ENCODE data around the gene ARG1. TPM values are rescaled to one million over a fixed set of nuclear protein-coding genes. Genes with fewer than 3 reads are reported as not detected.

The ARG1 gene
- total RNA-seq, 2 experiments from 2014 or later = not detected

GRCh38 chr6:131627724-131628682 lies 55.0 kb downstream of the ARG1 start, which contains the start of gene MED23:
Gene MED23 (minus strand): TSS chr6:131628242. CDS start chr6:131628049, 193 bp downstream.
- H2AFZ ChIP-seq (ENCODE audit: low read length) = peak within 1 kb of the TSS; percentile 94
- peak within 1 kb of the TSS; percentile 79 for H3K4me2 ChIP-seq (ENCODE audit: low read length)
- H3K9me2 ChIP-seq (ENCODE audit: insufficient read depth, low read length) = no peaks in the 10 kb centered on the region
- ChIA-PET CTCF (ENCODE audit: unreplicated experiment) (interaction anchor here (0.6 to 2.5 kb wide), 9 partner anchors 9 to 430 kb away, joined by 3 to 13 read pairs (median 3); partner anchors contain the start of gene ENPP3), POLR2A (interaction anchor here (0.5 to 3.3 kb wide), 17 partner anchors 9 to 1078 kb away, joined by 3 to 24 read pairs (median 4); partner anchors contain the start of gene ENPP3)
- peaks cover 19% of the 10 kb centered on the region for H3K79me2 ChIP-seq (ENCODE audit: insufficient read depth, low read depth, low read length)
- no peaks in the 10 kb centered on the region for H4K20me1 ChIP-seq (ENCODE audit: insufficient read depth, low read length)
- DNase-seq (ENCODE audit: low spot score) = peak; percentile 95
- no peaks in the 10 kb centered on the region for H3K9me3 ChIP-seq (ENCODE audit: low read length)
- H3K4me3 ChIP-seq (ENCODE audit: low read depth, low read length, poor library complexity, severe bottlenecking) = peak within 1 kb of the TSS; percentile 87
- no TSS peak for BruUV-seq (replicated peaks)
- H3K4me1 ChIP-seq (ENCODE audit: insufficient read depth, low read length, poor library complexity, severe bottlenecking) = peaks cover 15% of the 10 kb centered on the region
- intact Hi-C loops (cut with micrococcal nuclease; ENCODE audit: unreplicated experiment) = loop anchor here (1.0 to 2.0 kb wide), 2 partner anchors 429 to 565 kb away; partner anchors contain the start of gene EPB41L2
- H3K36me3 ChIP-seq (ENCODE audit: insufficient read depth, low read length) = peaks cover 31% of the 10 kb centered on the region
- peak within 1 kb of the TSS; percentile 37 for H3K27ac ChIP-seq (ENCODE audit: low read depth, low read length, poor library complexity, severe bottlenecking)
- TF ChIP-seq EZH2phosphoT487 (IDR thresholded peaks at IDR 0.05; ENCODE audit: borderline replicate concordance, low read depth, low read length) = no peak
- TF ChIP-seq, protein P1, sequence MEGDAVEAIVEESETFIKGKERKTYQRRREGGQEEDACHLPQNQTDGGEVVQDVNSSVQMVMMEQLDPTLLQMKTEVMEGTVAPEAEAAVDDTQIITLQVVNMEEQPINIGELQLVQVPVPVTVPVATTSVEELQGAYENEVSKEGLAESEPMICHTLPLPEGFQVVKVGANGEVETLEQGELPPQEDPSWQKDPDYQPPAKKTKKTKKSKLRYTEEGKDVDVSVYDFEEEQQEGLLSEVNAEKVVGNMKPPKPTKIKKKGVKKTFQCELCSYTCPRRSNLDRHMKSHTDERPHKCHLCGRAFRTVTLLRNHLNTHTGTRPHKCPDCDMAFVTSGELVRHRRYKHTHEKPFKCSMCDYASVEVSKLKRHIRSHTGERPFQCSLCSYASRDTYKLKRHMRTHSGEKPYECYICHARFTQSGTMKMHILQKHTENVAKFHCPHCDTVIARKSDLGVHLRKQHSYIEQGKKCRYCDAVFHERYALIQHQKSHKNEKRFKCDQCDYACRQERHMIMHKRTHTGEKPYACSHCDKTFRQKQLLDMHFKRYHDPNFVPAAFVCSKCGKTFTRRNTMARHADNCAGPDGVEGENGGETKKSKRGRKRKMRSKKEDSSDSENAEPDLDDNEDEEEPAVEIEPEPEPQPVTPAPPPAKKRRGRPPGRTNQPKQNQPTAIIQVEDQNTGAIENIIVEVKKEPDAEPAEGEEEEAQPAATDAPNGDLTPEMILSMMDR (conservative IDR thresholded peaks at IDR 0.05; ENCODE audit: low read length) = peak; percentile 98

DNA sequence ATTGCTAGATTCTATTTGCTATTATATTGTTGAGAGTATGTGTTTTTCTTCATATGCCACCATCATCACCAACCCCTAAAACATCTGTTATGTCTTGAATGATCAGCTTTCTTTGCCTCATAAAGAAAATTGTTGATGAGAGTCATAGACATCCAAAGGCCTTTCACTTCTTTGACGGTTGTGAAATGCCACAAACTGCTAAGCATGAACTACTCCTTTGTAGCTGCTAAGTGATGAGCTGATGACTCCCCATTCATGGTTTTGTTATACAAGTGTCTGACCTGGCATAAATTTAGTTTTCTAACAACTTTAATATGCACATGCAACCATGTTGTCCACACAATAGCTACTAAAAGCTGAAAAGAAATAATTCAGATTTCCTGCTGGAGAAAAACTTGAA lies 55.7 kb downstream of the ARG1 start:
- Histone ChIP-seq H3K27ac (ENCODE audit: low read depth, low read length, poor library complexity, severe bottlenecking) (no peak overlapping the region), H4K20me1 (ENCODE audit: insufficient read depth, low read length) (no peaks in the 10 kb centered on the region), H3K4me1 (ENCODE audit: insufficient read depth, low read length, poor library complexity, severe bottlenecking) (peaks cover 15% of the 10 kb centered on the region), H3K9me3 (ENCODE audit: low read length) (no peaks in the 10 kb centered on the region), H3K36me3 (ENCODE audit: insufficient read depth, low read length) (peaks cover 23% of the 10 kb centered on the region), H2AFZ (ENCODE audit: low read length) (peak overlapping the region; percentile 94), H3K4me3 (ENCODE audit: low read depth, low read length, poor library complexity, severe bottlenecking) (peak overlapping the region; percentile 87), H3K9me2 (ENCODE audit: insufficient read depth, low read length) (no peaks in the 10 kb centered on the region), H3K4me2 (ENCODE audit: low read length) (peak overlapping the region; percentile 70), H3K79me2 (ENCODE audit: insufficient read depth, low read depth, low read length) (peaks cover 19% of the 10 kb centered on the region)
- intact Hi-C loops (cut with micrococcal nuclease; ENCODE audit: unreplicated experiment) = loop anchor here (1.0 to 2.0 kb wide), 2 partner anchors 429 to 566 kb away; partner anchors contain the start of gene EPB41L2
- POLR2A ChIA-PET = interaction anchor here (0.6 to 3.3 kb wide), 7 partner anchors 8 to 486 kb away, joined by 3 to 24 read pairs (median 4); partner anchors contain the start of gene ENPP3
- CTCF ChIA-PET (ENCODE audit: unreplicated experiment) = interaction anchor here (0.6 to 2.5 kb wide), 6 partner anchors 8 to 430 kb away, joined by 3 to 13 read pairs (median 4); partner anchors contain the start of gene ENPP3
- DNase-seq (ENCODE audit: low spot score) = no peak
- TF ChIP-seq, protein P1 (conservative IDR thresholded peaks at IDR 0.05; ENCODE audit: low read length) = no peak
- TF ChIP-seq EZH2phosphoT487 (IDR thresholded peaks at IDR 0.05; ENCODE audit: borderline replicate concordance, low read depth, low read length) = no peak
- BruUV-seq (replicated peaks) = no TSS peak
